ENCODE measurements around the gene COL18A1.

The COL18A1 gene

DNA sequence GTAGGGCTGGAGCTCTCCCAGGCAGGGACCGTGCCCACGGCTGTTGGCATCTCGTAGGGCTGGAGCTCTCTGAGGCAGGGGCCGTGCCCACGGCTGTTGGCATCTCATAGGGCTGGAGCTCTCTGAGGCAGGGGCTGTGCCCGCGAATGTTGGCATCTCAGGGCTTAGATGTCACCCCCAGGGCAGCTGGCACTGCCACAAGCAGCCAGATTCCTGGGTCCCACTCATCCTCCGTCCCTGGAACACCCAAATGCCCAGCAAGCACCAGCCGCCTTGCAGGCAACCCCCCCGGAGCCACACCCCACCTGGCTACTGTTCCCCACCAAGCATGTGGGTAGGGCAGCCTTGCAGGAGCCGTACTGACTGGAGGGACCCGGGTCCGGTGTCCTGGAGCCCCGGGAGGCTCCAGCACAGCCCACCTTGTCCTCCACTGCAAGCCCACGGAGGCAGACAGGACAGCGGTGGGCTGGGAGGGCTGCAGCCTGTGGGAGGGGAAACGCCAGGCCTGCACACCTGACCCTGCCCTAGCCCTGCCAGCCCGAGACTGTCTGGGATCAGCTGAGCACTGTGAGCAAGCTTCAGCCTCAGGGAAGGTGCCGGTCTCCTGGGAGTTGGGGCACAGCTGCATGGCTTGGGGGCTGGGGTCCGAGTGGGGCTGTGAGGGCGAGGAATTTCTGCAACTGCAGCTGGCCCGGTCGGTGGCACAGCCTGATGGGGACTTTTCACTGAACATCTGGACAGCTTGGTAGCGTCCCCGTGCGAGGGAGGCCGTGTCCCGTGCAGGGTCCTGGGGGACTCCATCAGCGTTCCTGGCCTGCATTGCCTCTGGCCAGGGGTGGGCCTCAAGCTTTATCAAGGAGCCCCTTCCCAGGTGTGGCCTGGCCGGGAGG is 53.6 kb downstream of the COL18A1 start:
- Histone ChIP-seq H3K27ac (peak overlapping the region in 1 of 21 experiments; percentile 19), H3K4me3 (no peak overlapping the region)

GRCh38 chr21:45459171-45460010 is 54.4 kb downstream of the COL18A1 start:
- H3K27ac ChIP-seq = no peak overlapping the region
- no peak overlapping the region for H3K4me3 ChIP-seq

GRCh38 chr21:45460011-45460565 is 55.1 kb downstream of the COL18A1 start:
- Histone ChIP-seq H3K27ac (no peak overlapping the region), H3K4me3 (no peak overlapping the region)

DNA sequence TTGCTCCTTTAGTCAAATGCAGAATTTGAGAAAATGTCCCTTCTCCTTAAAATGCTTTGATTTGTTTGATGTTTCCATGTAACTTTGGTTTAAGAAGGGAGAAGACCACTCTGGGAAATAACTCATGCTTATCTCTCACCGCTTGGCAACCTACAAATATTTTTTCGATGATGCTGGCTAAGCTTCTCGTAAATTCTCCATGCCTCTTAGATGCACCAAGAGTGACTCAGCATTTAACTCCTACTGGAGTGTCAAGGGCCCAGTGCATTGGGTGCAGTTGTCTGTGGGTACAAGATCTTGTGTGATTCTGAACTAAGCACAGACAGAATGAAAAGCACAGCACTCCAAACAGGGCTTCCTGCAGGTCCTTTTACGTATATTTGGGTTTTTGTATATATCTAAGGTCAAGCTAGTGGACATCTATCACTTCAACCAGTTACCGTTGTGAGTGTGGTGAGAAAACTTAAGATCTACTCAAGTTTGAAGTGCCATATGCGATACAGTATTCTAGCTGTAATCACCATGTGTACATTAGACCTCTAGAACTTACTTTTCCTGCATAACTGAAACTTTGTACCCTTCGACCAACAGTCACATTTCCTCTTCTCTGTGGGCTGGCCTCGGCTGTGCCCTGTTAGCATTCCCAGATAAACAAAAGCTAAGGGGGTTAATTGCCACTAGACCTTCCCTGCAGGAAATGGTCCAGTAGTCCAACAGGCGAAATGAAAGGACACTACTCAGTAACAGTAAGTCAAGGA is 55.8 kb downstream of the COL18A1 start:
- no peak overlapping the region for H3K27ac ChIP-seq
- H3K4me3 ChIP-seq = no peak overlapping the region

GRCh38 chr21:45461369-45461750 is 56.4 kb downstream of the COL18A1 start:
- Histone ChIP-seq H3K4me3 (no peak overlapping the region), H3K27ac (no peak overlapping the region)

DNA sequence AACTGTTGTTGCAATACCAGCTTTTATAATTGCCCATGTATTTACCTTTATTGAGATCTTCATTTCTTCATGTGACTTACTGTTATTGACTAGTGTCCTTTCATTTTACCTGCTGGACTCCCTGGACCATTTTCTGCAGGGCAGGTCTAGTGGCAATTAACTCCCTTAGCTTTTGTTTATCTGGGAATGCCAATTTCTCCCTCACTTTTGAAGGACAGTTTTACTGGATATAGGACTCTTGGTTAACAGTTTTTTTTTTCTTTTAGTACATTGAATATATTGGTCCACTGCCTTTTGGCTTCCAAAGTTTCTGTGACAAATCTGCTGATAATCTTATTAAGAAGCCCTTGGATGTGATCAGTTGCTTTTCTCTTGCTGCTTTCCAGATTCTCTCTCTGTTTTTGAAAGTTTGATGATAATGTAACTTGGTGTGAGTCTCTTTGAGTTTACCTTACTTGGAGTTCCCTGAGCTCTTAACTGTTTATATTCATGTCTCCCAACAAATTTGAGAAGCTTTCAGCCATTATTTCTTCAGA is 56.9 kb downstream of the COL18A1 start:
- no peak overlapping the region for H3K4me3 ChIP-seq
- no peak overlapping the region for H3K27ac ChIP-seq

DNA sequence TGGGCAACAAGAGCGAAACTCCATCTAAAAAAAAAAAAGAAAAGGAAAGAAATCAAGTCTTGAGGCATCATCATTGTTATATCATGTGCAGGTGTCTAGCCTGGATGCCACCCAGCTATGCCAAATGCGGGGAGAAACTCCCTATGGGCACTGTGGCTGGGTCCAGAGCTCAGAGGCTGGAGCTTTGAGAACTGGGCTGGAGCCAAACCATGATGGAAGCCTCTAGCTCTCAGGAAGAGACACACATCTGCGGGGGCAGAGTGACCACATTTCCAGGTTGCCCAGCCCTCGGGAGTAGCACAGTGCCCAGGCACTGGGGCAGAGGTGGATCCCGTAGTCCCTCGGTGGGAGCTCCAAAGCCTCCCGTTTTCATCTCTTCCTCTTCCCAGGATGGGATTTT is 58.9 kb downstream of the COL18A1 start:
- no peak overlapping the region for H3K27ac ChIP-seq
- no peak overlapping the region for H3K4me3 ChIP-seq

GRCh38 chr21:45464309-45464708 is 59.3 kb downstream of the COL18A1 start:
- Histone ChIP-seq H3K27ac (no peak overlapping the region), H3K4me3 (no peak overlapping the region)

DNA sequence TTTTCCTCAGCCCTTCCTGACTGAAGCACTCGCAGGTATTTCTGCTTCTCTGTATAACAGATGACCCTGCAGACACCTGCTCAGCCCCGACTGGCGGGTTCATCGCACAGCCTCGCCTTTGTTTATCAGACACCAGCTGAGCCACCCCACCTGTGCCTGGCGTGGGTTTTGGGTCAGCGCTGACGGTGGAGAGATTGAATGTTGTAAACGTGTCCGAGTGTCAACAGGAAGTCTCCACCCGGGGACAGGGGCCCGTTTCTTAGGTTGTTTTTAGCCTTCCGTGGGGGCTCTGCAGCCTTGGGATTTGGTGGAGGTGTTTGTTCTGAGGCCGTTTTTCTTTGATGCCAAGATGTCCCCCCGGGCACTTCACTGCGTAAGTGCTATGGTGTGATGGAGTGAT is 60.1 kb downstream of the COL18A1 start:
- no peak overlapping the region for H3K4me3 ChIP-seq
- H3K27ac ChIP-seq = no peak overlapping the region

DNA sequence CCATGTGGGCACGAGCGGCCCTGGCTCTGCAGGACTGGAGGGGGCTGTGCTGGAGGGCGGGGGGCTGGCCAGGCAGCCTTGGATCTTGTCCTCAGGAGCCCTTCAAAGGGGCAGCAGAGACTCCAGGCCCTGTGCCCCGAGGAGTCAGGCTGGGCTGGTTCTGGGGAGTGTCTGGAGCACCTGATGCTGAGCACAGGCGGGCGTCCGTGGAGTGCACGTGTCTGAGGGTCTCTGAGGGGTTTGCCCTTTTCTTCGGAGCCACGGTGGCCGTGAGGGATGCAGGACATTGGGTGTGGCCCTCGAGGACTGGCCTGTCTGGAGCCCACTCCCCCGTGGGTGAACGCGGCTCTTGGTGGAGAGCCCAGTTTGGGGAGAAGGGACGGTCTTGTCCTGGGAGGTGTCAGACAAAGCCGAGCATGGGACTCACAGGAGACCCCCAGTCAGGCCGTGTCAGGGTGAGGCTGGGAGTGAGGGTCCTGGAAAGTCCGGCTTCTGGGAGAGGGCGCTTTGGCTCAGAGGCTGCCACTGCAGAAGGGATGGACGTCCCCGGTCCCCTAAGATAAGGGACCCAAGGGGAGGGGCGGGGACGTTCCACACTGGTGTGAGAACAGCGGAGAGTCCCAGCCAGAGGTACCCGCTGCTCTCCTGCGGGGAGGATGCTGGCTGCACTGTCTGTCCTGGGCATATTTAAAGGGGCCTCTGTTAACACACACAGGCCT is 60.8 kb downstream of the COL18A1 start:
- H3K27ac ChIP-seq = no peak overlapping the region
- H3K4me3 ChIP-seq = no peak overlapping the region

GRCh38 chr21:45466330-45467220 is 61.6 kb downstream of the COL18A1 start:
- Histone ChIP-seq H3K4me3 (no peak overlapping the region), H3K27ac (no peak overlapping the region)

DNA sequence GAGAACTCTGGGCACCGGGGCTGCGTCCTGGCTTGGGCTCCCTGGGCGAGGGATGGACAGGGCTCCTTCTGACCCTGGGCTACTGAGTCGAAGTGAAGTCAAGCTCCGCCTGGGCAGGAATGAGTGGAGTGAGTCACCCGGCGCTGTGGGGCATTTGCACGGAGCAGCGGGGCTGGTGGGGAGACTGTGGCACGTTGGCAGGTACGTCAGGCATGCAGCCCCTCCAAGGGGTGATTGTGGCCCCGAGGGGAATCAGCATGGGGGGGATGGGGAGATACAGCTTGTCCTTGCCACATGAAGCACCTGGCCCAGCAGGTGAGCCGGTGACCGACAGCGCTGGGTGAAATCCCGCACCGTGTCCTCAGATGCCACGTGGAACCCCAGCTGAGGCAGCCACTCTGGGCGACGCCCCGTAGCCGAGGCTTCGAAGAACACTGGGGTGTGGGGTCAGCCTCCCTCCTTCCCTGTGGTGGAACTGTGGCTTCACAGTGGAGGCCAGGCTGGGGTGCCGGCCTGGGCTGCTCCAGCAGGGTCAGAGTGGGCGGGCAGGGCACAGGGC is 62.3 kb downstream of the COL18A1 start:
- H3K4me3 ChIP-seq = no peak overlapping the region
- H3K27ac ChIP-seq = no peak overlapping the region

DNA sequence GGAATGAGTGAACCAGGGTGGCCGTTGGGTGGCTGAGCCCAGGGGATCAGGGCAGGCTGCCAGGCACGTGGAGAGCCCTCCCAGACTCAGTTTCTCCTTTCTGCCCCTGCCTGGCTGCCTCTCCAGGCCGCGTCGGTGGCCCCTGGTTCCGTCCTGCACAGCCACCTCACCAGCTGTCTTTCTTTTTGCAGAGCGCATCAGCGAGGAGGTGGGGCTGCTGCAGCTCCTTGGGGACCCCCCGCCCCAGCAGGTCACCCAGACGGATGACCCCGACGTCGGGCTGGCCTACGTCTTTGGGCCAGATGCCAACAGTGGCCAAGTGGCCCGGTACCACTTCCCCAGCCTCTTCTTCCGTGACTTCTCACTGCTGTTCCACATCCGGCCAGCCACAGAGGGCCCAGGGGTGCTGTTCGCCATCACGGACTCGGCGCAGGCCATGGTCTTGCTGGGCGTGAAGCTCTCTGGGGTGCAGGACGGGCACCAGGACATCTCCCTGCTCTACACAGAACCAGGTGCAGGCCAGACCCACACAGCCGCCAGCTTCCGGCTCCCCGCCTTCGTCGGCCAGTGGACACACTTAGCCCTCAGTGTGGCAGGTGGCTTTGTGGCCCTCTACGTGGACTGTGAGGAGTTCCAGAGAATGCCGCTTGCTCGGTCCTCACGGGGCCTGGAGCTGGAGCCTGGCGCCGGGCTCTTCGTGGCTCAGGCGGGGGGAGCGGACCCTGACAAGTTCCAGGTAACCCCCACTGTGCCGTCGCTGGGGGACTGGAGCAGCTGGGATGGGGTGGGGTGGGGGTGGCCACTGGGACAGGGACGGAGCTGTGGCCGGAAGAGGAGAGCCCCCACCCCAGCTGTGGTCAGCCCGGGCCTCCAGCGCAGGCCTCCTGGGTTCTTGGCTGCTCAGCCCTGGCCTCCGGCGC is 63.3 kb downstream of the COL18A1 start:
- no peak overlapping the region for H3K4me3 ChIP-seq
- peak overlapping the region in 3 of 21 experiments; percentile 43 to 69 (median 57) for H3K27ac ChIP-seq

- Histone ChIP-seq H3K4me3 (no peak overlapping the region), H3K27ac (peak overlapping the region in 3 of 21 experiments; percentile 43 to 69 (median 57))
Measured at GRCh38 chr21:45468971-45469272, 64.0 kb downstream of the COL18A1 start.

DNA sequence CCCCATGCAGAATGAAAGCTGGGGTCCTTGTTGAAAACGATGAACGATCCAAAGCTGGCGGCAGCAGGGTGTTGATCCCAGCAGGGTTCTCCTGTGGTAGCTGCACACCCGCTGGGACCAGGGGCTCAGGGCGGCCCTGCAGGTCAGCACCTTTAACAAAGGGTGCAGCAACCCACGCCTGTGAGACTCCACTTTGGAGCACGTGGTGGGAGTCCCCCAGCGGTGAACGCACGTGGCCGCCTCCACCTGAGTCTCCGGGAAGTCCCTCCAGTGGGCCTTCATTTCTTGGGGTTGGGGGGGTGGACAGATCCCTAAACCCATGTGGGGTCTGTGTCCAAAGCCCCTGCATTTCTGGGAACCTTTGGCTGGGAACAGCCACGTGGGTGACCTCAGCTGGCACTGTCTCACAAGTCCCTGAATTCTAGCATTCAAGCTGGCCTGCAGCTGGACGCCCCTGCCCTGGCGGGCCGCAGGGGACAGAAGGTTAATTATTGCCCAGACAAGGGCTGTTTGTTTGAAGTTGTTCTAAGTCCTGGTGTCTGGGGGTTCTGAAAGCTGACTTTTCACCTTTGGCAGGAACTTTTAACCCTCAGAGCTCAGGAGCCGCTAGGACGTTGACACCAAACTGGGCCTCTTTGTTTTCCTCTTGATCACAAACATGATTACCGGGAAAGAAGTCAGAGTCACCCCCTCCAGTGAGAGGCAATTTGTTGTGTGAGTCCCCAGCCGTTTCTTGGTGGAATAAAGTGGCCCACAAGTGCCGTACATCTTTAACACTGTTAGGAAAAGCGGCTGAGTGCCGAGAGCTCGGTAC is 64.5 kb downstream of the COL18A1 start:
- Histone ChIP-seq H3K4me3 (no peak overlapping the region), H3K27ac (peak overlapping the region in 12 of 21 experiments; percentile 5 to 82 (median 50))

- no peak overlapping the region for H3K4me3 ChIP-seq
- peak overlapping the region in 14 of 21 experiments; percentile 5 to 90 (median 75) for H3K27ac ChIP-seq
Measured at GRCh38 chr21:45470087-45470515, 65.1 kb downstream of the COL18A1 start.

Measured in skin epidermis (tissue), 12 donors.